ENCODE data around the gene NAALADL2. TPM values are rescaled to one million over a fixed set of nuclear protein-coding genes. Genes with fewer than 3 reads are reported as not detected.
"Not testable (repeated sequence)": the region's sequence is repeated elsewhere in the genome, so short reads cannot be mapped to it uniquely, and the experiment has no call there.

The NAALADL2 gene
- polyA plus RNA-seq, 12 donors, result 3.4 to 18.8 (median 9.5) TPM; not detected in 1

DNA sequence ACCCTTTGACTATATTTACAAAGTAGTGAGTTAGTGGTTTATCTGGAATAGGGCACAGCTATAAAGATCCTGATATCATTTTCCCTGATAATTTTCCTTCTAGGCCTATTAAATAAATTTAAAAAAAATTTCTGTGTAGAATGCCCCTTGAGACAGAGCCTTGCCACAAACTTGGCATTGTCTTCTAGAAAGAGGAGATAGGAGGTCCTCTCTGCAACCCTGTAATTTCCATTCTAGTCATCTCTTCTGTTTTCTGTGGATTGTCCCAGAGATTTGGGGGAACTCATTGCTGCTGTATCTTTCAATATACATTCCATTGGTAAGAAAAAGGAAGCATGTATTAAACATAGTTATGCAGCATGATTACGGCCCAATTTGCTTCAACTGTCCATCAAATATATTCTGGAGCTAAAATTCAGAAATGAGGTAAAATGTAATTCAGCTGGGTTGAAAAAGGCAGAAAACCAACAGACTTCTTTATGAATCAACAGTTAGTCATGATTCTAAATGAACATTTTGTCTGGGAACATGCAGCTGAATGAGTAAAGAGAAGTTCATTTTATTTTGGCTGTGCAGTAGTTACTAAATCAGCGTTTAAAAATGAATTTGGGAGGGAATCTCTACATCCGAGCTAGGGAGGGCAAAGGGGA is 401.1 kb downstream of the NAALADL2 start:
- no peak for DNase-seq

DNA sequence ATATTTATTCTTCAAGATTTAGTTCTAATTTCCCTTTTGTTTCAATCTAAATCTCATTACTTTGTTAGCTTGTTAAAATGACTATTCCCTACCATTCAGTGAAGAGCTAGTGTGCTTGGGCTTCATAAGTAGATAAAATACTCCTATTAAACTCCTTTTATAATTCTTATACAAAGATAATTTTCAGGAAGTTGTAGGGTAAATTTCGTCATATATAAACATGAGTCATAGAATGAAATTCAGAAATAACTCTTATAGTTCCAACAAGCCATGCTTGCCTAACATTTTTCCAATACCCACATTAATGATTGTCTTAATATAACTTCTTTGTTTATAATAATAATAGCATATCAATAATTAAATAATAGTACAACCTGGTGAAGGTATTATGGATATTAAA is 407.3 kb downstream of the NAALADL2 start:
- DNase-seq, result no peak

DNA sequence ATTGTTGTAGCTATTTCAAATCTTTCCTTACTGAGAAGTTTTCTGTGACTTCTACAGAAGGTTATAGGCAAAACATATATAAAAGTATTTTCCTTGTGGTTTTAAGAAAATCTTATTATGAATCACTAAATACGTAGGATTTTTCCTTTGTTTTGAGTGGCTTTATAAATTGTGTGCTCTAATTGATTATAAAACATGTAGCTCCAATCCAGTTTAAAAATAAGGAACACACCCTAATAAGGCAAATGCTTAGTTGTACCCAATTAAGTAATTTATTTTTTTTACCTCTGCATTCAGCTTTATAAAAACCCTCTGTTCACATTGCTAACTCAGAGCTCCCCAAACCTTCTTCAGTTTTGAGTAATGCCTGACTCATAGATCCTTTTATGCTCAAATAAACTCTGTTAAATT is 408.0 kb downstream of the NAALADL2 start:
- no peak for DNase-seq

DNA sequence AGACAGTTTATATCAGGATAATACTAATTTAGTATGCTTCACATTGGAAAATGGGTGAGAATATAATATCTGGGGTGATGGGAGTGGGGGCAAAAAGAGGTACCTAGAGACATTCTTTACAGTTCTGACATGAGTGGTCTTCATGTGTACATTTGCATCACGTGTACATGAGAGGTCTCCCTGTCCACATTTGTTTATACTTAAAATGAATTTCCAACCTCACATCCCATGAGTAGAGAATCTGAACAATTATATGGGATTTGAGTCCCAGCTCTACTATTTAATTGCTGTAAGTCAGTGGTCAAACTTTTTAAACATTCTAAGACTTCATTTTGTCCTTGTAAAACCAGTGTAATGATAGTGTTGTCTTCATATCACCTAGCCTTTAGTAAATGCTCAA is 408.4 kb downstream of the NAALADL2 start:
- no peak for DNase-seq

DNA sequence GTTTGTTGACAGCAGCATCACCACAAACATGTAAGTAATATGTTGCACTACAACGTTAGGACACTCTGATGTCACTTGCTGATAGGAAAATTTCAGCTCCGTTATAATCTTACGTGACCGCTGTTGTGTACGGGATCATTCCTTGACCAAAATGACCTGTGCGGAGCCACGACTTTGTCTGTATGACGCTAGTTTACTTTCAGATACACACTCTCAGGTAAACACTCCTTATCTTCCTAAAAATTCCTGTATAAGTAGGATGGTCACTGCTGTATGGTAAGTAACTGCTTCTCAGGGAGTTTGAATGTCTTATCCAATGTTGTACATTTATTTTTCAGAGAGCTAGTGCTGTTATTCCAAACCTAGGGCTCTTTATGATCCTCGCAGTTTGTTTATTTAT is 410.3 kb downstream of the NAALADL2 start:
- no peak for DNase-seq

DNA sequence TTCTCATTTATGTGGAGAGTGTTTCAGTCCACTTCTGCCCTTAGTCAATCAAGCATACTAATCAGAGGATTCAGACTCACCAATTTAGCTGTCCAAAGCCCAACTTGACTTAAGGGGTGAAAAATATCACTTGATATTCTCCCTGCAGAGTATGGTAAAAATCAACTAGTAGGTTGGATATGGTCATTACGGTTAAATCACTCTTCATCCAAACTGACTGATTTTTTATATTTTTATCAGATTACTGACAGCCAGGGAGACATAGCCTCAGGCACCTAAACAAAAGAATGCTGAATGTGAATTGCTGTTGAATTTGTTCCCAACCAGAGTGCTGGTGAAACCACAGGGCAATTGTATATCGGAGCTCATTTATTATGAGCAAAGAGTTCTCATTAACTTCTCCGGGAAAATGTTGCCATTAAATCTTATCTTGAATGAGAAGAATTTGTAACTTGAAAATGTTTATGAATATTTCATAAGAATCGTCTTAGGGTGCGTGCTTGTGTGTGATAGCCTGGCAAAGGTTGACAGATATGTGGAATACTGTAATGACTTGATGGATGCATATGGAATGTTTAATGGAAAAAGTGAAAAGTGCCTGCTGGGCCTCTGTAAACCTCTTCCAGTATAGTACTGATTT is 411.2 kb downstream of the NAALADL2 start:
- DNase-seq, result no peak

DNA sequence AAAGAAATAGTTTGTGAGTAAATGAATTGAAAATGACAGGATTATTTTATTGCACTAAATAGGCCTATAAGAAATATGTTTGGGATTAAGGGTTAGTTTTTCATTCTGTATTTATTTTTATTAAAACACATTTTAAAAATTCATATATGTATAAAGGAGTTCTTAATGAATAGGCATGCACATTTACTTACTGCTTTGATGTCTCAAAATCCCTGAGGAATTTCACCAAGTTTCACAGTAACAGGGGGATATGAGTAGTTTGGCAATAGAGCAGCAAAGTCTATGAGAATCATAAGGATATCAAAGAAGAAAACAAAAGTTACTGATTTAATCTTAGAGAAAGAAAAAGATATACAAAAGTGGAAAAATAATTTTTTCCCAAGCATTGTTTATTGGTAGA is 411.7 kb downstream of the NAALADL2 start:
- DNase-seq, result no peak

DNA sequence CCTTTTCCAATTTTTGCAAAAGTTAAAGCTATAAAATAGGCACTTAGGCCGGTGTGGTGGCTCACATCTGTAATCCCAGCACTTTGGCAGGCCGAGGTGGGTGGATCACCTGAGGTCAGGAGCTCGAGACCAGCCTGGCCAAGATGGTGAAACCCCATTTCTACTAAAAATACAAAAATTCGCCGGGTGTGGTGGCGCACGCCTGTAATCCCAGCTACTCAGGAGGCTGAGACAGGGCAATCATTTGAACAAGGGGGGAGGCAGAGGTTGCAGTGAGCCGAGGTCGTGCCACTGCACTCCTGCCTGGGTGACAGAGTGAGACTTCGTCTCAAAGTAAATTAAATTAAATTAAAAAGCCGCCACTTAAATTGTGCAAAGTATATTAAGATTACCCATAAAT is 412.3 kb downstream of the NAALADL2 start:
- DNase-seq, result not testable (repeated sequence)

DNA sequence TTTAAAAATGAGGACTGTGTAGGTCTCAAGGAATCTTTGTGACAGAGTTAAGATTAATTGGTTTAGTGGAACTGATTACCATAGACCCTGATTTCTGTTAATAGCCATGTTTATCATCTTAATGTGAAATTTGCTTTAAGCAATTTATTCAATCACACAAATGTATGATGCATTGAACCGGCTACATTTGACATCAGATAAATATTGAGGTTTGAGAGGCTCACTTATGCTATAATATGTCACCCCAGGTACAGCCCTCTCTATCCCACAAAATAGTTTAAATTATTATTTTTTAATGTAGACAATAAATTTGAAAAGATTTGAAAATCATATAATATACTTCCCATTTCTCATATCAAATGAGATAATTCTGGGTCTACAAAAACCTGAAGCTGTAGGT is 413.3 kb downstream of the NAALADL2 start:
- DNase-seq, result no peak

DNA sequence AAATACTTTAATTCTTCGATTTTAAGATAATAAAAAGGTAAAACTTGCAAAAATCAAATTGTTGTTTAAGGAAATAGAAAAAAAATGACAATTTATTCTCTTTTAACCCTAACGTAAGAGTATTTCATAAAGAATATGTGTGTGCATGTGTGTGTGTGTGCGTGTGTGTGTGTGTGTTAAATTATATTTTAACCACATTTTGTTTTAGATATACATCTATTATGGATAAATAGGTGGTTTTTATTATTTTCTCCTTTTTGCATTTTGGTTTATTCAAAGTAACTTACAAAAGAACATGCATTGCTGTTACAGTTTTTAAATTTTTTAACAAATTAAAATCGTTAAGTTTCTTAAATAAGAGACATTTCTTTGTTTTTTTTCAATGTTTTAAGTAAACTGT is 414.4 kb downstream of the NAALADL2 start:
- DNase-seq, result no peak

DNA sequence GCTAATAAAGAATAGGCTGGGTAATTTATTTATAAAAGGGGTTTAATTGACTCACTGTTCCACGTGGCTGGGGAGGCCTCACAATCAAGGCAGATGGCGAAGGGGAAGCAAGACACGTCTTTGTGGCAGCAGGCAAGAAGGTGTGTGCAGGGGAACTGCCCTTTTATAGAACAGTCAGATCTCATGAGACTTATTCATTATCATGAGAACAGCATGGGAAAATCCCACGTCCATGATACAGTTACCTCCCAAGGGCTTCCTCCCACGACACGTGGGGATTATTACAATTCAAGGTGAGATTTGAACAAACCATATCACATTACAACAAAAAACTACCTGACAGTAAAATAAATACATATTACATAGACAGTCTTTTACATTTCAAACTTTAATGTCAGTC is 414.9 kb downstream of the NAALADL2 start:
- DNase-seq, result no peak

DNA sequence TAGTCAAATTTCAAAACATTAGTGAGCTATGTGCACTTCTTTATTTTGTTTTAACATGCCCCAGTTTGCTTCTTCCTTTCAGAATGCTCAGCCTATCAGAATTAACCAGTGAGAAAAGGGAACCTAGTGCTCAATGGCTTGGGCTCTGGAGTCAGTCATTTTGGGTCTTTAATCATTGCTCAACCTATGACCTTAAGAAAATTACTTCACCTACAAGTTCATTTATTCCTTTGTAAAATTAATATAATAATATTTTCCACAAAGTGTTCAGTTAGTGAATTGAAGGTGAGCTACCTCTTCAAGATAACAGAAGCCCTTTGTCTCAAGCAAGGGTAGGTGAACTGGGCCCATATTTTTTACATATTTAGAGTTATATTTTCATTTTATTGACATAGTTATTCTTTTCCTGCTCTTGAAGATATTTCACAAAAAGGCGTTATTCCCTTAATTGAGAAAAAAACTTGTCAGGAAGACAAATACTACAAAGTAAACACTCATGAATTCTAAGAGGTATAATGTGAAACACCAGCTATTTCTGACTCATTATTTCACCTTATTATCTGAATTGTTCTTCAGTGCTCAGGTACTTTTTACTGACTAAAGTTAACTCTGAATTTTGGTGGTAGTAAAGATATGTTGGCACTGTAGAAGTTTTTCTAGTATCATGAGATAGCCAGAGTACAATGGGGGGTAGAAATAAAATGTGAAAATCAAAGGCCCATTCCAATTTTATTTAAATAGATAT is 415.5 kb downstream of the NAALADL2 start:
- no peak for DNase-seq

DNA sequence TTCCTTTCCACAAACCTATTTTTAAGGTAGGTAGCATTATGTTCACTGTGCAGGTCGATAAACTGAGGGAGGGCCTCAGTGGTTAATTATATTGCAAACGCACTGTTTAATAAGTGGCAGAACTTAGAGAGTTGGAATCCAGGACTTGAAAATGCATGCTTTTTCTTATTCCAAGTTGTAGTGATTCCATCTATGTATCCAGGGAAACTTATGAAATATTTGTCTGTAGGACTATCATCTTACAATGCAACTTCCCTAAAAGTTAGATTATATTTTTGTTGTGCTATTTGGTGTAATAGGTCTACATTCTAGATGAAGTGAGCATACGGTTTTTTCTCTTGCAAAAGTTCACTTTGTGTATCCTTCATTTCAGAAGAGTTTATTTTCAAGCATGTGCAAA is 419.5 kb downstream of the NAALADL2 start:
- peak; percentile 58 for DNase-seq

DNA sequence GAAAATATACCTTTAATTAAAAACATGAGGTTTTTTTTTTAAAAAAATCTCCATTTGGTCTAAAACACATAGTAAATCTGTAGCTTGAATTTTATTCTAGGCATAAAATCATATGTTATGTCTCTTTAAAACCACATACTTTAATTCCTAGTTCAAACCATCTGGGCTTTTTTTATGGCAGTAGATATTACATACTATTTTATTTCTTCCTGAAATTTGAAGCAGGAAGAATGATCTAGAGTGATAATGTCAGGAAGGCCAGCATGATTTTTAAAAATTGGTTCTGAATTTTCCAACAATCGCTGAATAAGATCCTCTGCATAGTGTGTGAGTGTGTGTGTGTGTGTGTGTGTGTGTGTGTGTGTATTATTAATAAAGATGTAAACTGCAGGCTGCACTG is 420.3 kb downstream of the NAALADL2 start:
- DNase-seq, result no peak

DNA sequence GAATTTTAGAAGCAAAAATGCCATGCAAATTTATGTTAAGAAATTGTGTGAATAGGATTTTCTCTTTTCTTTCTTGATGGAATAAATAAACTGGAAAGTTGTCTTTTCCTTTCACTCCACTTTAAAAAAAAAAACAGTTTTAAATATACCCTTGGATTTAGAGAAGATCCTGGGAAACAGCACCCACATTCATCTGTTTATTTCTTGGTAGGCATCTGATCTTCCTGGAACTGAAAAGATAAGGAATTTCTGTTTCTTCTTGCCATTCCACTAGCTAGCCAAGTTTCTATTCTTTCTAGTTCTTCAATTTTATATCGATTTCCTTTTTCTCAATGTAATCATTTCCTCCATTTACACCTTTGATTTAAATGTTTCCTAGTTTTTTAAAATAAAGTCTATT is 420.8 kb downstream of the NAALADL2 start:
- DNase-seq, result no peak

DNA sequence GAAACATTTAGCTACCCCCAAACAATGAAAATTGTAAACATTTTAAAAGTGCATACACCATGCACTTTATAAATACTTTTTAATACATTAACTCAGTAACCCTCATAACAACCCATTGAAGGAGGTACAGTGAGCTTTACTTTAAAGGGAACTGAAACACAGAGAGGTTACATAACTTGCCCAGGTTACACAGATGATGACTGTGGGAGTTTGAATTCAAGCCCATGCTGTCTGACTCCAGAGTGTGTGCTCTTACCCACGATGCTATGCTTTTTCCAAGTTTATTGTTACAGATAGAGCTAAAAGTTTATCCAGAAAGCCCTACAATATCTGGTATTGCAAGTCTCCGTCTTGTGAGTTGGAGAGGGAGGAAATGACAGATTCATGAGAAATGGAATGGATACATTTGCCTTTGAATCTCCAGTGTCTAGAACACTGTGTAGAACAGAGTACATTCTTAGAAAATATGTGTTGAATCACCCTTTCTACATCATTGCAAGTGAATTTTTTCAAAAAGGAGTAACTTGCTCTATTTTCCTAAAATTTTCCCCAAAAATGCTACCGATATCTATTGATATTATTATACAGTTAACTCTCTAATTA is 428.3 kb downstream of the NAALADL2 start:
- DNase-seq, result no peak

DNA sequence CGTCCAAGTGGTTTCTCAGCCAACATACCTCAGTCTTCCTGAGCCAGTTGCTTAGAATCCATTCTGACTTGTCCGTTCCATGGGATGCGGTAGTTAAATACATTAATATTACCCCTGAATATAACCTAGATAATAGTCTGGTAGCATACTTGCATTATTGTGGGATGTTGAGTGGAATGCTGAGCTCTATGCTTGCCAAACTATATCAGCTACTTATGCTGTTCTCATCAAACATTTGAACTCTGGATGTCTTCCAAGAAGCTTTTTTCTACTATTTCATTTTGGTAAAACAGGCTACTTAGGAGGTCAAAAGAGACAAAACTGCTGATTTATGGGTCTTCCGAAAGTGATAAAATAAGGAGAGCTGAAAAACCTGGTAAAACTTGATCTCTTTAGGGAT is 429.5 kb downstream of the NAALADL2 start:
- no peak for DNase-seq

DNA sequence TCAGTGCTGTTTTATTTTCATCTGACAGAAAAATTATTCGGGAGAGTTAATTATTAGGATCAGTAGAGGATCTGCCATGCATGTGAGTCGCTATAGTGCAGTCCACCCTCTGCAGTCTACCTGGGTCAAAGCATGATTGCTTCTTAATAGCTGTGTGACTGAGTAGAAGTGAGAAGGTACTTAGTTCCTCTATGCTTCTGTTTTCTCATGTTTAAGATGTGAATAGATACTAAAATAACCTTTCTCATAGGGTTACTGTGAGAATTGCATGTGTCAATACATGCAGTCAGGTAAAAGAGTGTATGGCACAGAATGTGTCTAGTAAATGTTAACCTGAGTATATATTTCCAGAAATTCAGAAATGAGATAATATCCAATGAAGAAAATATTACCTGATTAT is 435.7 kb downstream of the NAALADL2 start:
- DNase-seq, result no peak

DNA sequence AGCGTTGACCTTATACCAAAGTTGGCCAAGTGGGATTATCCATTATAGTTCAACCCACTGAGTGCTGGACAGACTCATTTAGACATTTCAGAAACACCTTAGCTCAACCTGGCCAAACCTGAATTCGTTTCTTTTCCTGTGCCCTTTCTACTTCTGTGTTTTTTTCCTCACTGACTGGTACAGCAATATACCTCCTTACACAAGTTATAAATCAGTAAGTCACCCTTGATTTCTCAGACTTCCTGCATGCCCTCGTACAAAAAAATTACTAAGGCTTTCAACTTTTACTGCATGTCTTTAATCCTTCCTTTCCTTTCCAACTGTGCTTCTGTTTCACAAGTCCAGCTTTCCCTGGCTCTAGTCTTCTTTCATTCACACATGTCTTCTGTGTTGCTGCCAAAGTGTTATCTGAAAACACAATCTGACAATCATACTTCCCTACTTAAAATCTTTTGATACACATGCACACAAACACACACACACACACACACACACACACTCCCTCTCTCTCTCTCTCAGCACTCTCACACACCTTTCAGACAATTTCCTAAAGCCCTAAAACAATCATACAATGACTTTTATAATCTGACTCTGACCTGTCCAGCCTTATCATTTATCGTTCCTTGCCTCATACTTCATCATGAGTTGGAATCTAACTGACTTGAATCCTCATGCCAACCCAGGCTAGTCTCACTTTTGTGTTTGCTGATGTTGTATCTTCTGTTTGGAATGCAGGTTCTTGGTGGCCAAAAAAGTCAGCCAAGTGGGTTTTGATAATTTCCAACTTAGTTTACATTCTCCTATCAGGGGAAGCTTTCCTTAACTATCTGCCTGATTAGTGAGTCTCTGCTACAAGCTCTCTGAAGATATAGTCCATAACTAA is 436.4 kb downstream of the NAALADL2 start:
- DNase-seq, result no peak

DNA sequence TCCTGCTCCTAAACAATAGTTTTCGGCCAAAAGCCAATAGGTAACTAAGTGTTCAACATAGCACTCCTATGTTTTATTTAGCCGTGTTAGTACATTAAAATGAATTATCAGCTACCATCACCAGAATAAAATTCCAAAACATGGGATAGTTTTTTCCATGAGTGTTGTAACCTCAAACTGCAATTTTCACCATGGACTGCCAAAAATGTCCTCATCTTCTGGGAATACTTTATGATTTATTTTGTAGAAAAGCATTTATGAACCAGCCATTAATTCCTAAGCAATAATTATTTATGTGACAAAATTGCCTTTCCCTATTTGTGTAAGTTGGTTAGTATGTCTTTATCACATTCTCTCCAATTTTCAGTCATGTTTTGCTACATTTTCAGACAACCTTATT is 438.1 kb downstream of the NAALADL2 start:
- no peak for DNase-seq

DNA sequence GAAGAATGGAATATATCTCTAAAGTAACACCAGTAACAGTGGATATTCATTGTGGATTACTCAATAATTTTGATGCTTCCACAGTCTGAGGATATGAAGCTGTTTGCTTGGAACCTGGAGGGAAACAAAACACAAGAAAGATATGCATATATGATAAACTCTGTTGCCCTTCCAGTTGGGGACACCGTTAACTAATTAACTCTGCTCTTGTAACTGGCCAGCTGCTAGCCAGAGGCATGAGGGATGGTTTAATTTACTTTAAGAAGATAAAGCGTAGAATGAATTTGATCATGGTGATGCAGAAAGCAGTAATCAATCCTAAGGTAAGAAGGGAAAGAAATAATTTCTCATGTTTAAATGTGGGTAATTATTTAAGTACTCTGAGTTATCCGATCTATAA is 442.6 kb downstream of the NAALADL2 start:
- DNase-seq, result no peak

DNA sequence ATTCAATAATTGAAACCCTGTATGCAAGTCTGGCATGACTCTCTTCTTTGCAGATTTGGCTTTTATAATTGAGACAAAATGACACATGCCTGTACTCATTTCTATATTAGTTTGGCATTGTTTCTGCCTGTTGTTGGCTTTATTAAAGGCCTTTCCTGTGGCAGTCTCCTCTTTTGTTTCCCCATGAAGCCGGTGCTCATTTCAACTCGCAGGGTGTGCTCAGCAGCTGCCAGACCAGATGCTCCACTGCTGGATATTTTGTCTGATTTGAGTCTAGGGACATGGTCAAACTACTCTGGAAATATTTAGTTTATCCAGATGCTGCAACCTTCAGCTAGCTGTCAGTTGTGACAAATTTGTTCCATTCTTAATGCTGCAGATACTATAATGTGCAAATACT is 445.3 kb downstream of the NAALADL2 start:
- DNase-seq, result peak; percentile 89

Measured in muscle of arm (tissue), 12 donors.